Superior temporal gyrus (tissue), 1 donor: Measurements from ENCODE around the gene USP54.
"Not testable (repeated sequence)": the region's sequence is repeated elsewhere in the genome, so short reads cannot be mapped to it uniquely, and the experiment has no call there.

ENCODE experiments used
- DNase-seq: peaks from one replicate; pipeline ENCODE4 v3.0.0-alpha.2; 2016; ENCODE audit errors: extremely low spot score

USP54 gene

DNA sequence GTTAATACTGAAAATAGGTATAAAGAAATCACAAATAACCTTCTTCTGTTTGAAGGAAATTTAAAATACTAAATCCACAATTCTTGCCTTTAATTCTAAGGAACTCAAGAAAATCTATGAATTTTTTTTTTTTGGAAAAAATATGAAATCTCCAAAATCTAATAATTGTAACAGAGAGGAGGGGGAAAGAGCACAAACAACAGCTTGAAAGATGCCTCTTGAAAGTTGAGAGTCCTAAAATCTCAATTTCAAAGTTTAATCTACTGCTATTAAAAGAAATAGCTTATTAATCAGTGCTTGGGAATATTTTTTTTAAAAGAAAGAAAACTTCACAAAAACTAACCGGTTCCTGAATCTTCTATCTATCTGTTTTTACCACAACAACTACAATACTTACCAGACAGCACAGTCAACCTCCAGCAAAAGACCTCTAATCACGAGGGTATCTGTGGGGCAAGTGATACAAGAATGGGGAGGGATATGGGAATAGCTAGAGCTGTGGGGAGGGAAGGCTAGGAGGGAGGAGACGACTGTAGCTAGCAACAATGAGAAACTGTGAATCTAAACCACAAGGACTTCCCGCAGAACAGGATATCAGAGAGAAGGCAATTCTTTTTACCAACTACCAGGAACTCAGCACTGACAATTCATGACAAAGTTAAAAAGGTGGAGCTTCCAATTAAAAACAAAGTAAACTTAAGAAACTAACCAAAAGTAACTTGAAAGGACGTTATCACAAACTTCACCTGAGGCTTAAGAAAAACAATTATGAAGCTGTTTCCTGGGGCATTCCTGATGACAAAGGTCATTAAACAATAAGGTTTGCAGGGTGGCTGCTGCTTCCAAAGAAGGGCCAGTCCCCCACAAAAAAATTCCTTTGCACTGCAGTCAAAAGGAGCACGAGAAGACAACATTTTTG, at the start of gene USP54:
USP54 (minus strand) TSS at position 462 of the 919 bp plus-strand sequence. CDS start 15,684 bp downstream, outside the sequence.
- peak; percentile 87 for DNase-seq

DNA sequence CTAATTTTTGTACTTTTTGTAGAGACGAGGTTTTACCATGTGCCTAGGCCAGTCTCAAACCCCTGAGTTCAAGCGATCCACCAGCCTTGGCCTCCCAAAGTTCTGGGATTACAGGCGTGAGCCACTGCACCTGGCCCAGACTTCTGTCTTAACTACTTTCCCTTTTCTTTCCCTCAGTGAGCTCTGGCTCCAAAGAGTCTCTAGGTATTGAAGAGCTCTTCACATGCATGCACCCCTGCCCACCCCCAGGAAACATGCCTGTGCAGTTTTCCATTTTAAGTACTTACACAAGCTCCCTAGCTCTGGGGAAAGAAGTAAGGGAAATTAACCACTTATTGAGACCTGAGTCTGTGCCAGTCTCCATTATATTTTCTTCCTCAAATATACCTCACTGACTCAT, 48.1 kb upstream of the USP54 start:
- no peak for DNase-seq

GRCh38 chr10:73635781-73636180, 44.6 kb upstream of the USP54 start:
- no peak for DNase-seq

- DNase-seq = no peak
These were observed 43.3 kb upstream of the USP54 start for GRCh38 chr10:73634421-73634820.

DNA sequence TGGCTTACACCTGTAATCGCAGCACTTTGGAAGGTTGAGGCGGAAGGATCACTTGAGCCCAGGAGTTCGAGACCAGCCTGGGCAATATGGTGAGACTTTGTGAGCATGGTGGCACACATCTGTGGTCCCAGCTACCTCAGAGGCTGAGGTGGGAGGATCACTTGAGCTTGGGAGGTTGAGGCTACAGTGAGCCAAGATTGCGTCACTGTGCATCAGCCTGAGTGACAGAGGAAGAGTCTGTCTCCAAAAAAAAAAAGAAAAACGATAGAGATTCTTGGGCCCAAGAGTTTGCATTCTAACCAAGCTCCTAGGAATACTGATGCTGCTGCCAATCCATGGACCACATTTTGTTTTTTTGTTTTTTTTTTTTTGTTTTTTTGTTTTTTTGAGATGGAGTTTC, 38.0 kb upstream of the USP54 start:
- no peak for DNase-seq

GRCh38 chr10:73628405-73628804, 37.3 kb upstream of the USP54 start:
- DNase-seq = no peak

DNA sequence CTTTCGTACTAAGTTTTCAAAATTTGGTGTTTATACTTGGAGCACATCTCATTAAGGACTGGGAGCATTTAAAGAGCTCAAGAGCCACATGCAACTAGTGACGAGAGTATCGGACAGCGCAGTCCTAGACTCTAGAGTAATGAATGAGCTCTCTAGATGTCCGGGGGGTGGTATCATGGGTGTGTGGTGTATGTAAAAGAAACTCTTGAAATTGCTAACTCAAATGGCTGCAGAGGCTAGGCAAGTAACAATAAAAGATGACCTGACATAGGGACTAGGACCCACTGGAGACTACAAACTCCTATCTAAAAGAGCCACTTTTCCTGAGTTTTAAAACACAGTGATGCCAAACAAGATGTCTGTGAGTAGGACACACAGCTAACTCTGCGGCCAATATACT, 36.2 kb upstream of the USP54 start:
- DNase-seq = no peak

GRCh38 chr10:73625884-73626752, 35.0 kb upstream of the USP54 start:
- peak; percentile 95 for DNase-seq

GRCh38 chr10:73625004-73625883, 34.1 kb upstream of the USP54 start:
- DNase-seq = peak; percentile 48

- DNase-seq = no peak
These were observed 31.9 kb upstream of the USP54 start for GRCh38 chr10:73623056-73623455.

DNA sequence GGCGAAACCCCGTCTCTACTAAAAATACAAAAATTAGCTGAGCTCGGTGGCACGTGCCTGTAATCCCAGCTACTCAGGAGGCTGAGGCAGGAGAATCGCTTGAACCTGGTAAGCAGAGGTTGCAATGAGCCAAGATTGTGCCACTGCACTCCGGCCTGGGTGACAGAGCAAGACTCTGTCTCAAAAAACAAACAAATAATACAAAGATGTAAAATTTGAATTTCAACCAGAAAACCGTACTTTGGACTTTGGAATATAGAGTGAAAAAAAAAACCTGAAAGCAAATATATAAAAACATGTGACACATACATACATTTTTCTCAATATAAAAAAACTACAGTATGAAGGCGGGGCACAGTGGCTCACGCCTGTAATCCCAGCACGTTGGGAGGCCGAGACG, 29.8 kb upstream of the USP54 start:
- not testable (repeated sequence) for DNase-seq

DNA sequence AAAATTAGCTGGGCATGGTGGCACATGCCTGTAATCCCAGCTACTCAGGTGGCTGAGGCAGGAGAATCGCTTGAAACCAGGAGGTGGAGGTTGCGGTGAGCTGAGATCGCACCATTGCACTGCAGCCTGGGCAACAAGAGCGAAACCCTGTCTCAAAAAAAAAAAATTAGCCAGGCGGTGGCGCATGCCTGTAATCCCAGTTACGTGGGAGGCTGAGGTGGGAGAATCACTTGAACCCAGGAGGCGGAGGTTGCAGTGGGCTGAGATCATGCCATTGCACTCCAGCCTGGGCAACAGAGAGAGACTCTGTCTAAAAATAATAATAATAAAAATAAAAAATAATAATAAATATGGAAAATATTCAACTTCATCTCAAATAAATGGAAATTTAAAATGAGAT, 26.0 kb upstream of the USP54 start:
- not testable (repeated sequence) for DNase-seq

DNA sequence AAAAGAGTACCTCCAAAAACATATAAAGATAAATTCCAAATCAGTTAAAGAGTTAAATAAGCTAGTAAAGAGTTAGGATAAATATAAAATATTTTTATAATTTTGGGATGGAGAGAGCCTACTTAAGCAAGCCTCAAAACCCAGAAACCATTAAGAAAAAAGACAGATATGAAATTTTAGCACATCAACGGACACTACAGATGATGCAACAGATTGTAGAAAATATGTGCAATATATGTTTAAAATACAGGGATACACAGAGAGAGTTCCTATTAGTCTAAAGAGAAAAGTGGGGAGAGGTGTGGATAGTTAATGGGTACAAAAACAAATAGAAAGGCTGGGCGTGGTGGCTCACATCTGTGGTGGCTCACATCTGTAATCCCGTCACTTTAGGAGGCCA, 23.6 kb upstream of the USP54 start:
- DNase-seq = no peak

GRCh38 chr10:73609116-73609515, 18.0 kb upstream of the USP54 start:
- no peak for DNase-seq

GRCh38 chr10:73601486-73601921, 10.4 kb upstream of the USP54 start:
- DNase-seq = no peak

- no peak for DNase-seq
These were observed 6.2 kb upstream of the USP54 start for GRCh38 chr10:73597346-73597745.

GRCh38 chr10:73593812-73594211, 2.7 kb upstream of the USP54 start:
- no peak for DNase-seq

DNA sequence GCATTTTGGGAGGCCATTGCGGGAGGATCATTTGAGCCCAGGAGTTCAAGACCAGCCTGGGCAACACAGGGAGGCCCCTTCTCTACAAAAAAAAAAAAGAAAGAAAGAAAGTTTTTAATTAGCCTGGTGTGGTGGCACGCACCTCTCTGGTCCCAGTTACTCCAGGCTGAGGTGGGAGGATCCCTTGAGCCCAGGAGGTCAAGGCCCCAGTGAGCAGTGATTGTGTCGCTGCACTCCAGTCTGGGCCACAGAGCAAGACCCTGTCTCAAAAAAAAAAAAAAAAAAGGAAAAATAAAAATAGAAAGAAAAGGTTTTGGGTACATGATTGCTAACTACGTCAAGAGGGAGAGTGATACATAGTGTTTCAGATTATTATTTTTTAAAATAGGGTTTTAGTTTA, 2.0 kb upstream of the USP54 start:
- no peak for DNase-seq

DNA sequence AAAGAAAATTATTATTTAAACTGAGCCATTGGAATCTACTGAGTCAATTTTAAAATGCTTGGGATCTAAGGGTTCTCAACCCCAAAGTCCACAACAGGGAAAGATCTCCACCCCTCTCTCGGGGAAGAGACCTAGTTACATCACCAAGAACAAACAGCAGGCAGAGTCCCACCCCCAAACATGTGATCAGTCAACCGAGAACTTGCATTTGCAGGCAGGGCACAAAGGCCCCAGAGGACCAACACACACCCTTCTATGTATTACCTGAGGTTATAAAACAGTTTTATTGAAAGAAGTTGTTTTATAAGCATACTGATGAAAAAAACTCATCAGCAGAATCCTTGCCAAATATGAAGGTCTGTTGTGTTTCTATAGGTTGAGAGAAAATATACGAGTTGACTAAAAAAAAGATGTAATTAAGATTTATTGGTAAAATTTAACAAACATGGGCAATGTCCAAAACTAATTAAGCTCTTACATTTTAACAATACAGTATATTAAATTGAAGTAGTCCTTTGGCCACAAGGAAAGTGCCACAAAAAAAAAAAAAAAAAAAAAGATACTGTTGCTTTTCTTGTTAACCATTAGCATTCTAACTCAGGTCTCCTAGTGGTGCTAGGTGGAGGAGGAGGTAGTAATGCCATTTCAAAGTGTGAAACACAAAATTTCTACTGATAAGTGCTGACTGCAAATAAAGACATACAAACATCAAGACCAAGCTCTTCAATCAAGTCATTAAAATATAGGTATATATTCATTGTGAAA, 975 bp upstream of the USP54 start:
- DNase-seq = peak; percentile 91

DNA sequence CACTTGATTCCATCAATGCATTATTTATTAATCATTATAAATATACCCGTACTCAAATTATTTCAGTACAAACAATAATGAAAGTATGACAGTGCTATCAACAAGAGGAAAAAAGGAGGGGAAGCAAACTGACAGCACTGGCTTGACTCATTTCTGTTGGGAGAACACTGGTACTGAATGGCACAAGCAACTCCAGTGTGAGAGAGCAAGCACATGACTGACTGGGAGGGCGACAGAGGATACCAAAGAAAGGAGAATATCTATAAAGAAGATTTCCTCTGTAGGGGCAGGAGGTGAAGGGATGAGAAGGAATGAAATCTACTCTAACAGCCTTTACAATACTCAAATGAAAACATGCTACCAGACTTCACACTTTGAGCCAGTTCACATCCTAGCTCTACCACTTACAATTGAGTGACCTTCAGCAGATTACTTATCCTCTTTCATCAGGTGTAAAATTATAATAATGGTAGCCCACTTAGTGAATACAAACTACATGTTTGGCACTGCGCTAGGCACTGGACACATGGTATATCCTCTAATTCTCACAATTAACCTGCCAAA, 1.5 kb downstream of the USP54 start:
- DNase-seq = peak; percentile 95
